ENCODE measurements around the gene NTM. TPM values are rescaled to one million over a fixed set of nuclear protein-coding genes. Genes with fewer than 3 reads are reported as not detected.

Gene NTM
- total and polyA plus RNA-seq, 8 donors: 0.04 to 4.4 (median 0.50) TPM

DNA sequence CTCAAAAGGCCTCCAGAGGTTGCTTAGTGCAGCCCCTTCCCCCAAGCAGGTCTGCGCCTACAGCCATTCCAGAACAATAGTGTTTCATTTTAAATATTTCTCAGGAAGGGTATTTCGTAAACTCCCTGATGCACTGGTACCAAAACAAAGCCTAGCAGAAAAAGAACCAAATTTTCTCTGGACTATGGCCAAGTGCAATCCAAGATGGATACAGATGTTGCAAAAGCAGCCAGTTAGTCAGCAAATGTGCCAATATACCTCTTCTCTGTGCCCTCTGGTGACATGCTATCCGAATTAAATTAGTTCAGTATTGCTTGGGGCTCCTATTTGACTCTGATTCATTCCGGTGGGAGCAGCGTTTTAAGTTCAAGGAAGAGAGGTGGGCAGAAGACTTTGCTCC is 247.8 kb downstream of the NTM start:
- FAIRE-seq (no peak), ATAC-seq (no peak), DNase-seq (no peak)
- Histone ChIP-seq H3K27ac (no peak overlapping the region), H3K9me3 (no peaks in the 10 kb centered on the region), H3K4me3 (no peak overlapping the region), H3K36me3 (no peaks in the 10 kb centered on the region), H3K27me3 (no peaks in the 10 kb centered on the region), H3K4me1 (no peaks in the 10 kb centered on the region)
- WGBS, 2 donors: 58 to 71% methylated on average over 5 of the region's 5 CpGs
- no peak for TF ChIP-seq CTCF (IDR thresholded peaks at IDR 0.05)
- intact Hi-C loops (cut with DNase I): no loop called here

- no peak for FAIRE-seq
- Histone ChIP-seq H3K27me3 (no peaks in the 10 kb centered on the region), H3K4me1 (no peaks in the 10 kb centered on the region), H3K4me3 (no peak overlapping the region), H3K36me3 (no peaks in the 10 kb centered on the region), H3K9me3 (no peaks in the 10 kb centered on the region), H3K27ac (no peak overlapping the region)
- no peak for DNase-seq
- WGBS, 2 donors: 73 to 84% methylated on average over 8 of the region's 8 CpGs
- intact Hi-C loops (cut with DNase I): no loop called here
- ATAC-seq: no peak
- no peak for TF ChIP-seq CTCF (IDR thresholded peaks at IDR 0.05)
These were observed 251.8 kb downstream of the NTM start for GRCh38 chr11:131622193-131622592.

DNA sequence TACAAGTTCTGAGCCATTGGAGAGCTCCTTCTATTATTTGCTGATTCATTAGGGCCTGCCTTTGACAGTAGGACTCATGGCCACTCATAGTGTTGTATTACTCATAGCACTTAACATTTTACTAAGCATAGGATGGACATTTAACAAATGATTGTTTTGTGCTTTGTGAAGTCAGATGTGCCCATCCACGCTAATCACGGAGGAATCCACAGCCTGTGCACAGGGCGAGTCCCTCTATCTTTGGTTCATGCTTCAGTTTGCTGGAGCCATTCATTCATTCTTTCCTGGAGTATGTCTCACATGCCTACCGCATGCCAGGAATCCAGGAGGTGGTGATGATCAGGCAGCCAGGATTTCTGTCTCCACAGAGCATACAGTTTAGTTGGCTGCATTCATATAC is 254.1 kb downstream of the NTM start:
- WGBS, 2 donors: 72 to 85% methylated on average over 4 of the region's 4 CpGs
- no peak for ATAC-seq
- TF ChIP-seq CTCF (IDR thresholded peaks at IDR 0.05): no peak
- Histone ChIP-seq H3K4me3 (no peak overlapping the region), H3K27ac (no peak overlapping the region), H3K4me1 (no peaks in the 10 kb centered on the region), H3K27me3 (no peaks in the 10 kb centered on the region), H3K9me3 (no peaks in the 10 kb centered on the region), H3K36me3 (no peaks in the 10 kb centered on the region)
- no peak for DNase-seq
- no peak for FAIRE-seq
- intact Hi-C loops (cut with DNase I): no loop called here

- Histone ChIP-seq H3K9me3 (no peaks in the 10 kb centered on the region), H3K27me3 (peaks cover 0 to 9% (median 0%) of the 10 kb centered on the region in 4 donors), H3K4me1 (no peaks in the 10 kb centered on the region), H3K27ac (no peak overlapping the region), H3K36me3 (no peaks in the 10 kb centered on the region), H3K4me3 (no peak overlapping the region)
- FAIRE-seq (no peak), ATAC-seq (no peak), DNase-seq (no peak)
- WGBS, 2 donors: 40 to 48% methylated on average over 9 of the region's 9 CpGs
- no peak for TF ChIP-seq CTCF (IDR thresholded peaks at IDR 0.05)
- intact Hi-C loops (cut with DNase I): no loop called here
These were observed 256.4 kb downstream of the NTM start for GRCh38 chr11:131626788-131627187.

GRCh38 chr11:131628739-131629138 is 258.3 kb downstream of the NTM start:
- no peaks in the 10 kb centered on the region for H3K9me3 ChIP-seq
- FAIRE-seq (no peak), ATAC-seq (no peak), DNase-seq (no peak)
- no peak for TF ChIP-seq CTCF (IDR thresholded peaks at IDR 0.05)
- H3K27me3 ChIP-seq: peaks cover 0 to 15% (median 0%) of the 10 kb centered on the region in 4 donors
- H3K27ac ChIP-seq: no peak overlapping the region
- intact Hi-C loops (cut with DNase I): no loop called here
- H3K36me3 ChIP-seq: no peaks in the 10 kb centered on the region
- whole genome bisulfite sequencing, 2 donors: 74 to 86% methylated on average over 6 of the region's 6 CpGs
- no peaks in the 10 kb centered on the region for H3K4me1 ChIP-seq
- no peak overlapping the region for H3K4me3 ChIP-seq
